ENCODE measurements around the gene CYB5A.
"Not testable (repeated sequence)": the region's sequence is repeated elsewhere in the genome, so short reads cannot be mapped to it uniquely, and the experiment has no call there.

The CYB5A gene, protein sequence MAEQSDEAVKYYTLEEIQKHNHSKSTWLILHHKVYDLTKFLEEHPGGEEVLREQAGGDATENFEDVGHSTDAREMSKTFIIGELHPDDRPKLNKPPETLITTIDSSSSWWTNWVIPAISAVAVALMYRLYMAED

DNA sequence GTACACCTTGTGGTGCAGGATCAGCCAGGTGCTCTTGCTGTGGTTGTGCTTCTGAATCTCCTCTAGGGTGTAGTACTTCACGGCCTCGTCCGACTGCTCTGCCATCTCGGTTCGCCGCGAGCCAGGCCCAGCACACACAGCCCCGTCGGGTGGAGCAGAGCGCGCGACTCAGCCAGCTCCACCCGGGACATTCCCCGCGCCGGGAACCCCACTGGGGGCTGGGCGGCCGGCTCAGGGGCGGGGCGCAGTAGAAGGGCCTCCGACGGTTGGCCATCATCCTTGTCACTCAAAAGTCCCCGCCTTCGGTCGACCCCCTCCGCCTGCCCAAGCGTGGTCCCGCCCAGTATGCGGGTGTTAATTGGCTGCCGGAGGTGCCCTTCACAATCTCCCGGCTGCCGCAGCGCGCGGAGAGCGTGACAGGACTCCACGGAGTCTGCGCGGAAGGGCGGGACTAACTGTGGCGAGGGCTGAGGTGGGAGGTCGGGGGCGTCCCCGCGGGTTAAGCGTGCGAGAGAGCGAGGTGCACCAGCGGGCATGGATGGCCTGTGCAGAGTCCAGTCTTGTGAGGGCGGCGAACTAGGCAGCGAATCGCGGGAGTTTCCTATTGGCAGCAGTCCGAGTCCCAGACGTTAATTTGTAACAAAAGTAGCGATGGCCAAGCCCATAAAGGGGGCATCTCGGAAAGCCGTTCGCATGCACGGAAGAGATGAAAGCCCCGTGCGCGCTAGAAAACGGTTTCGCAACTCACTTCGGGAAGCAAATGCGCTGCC, at the start of gene CYB5A:
Gene CYB5A, minus strand, starts transcription at position 193 of the 770 bp plus-strand sequence. Its CDS starts 88 bp downstream, at position 105.
- peaks cover 7% of the 10 kb centered on the region for H3K27me3 Mint-ChIP-seq (ENCODE audit: low read depth)

DNA sequence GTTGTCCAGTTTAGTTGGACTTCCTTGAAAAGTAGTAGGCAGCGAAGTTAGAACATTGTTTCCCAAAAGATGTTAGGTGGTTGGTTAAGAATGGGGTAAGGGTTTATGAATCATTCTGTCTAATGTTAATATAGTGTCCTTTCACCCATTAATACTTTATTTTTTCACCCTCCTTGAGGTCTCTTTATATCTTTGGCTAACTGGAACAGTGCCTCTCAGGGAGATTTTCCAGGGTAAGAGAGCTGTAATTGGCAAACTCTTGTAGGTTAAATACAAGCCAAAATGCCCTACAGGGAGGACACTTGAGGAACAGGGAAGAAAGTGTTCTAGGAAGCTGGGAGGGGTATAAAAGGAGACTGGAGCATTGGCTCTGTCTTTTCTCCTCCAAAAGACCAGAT, 46.1 kb upstream of the CYB5A start:
- Mint-ChIP-seq H3K4me3 (no peak overlapping the region), H3K27me3 (ENCODE audit: low read depth) (peaks cover 26% of the 10 kb centered on the region), H3K27ac (no peak overlapping the region), H3K4me1 (ENCODE audit: low read depth) (no peaks in the 10 kb centered on the region), H3K9me3 (no peaks in the 10 kb centered on the region), H3K36me3 (ENCODE audit: low read depth) (no peaks in the 10 kb centered on the region)

More for the DNA sequence above, at the start of gene CYB5A:
- peaks cover 5% of the 10 kb centered on the region for H3K36me3 Mint-ChIP-seq (ENCODE audit: low read depth)
- H3K4me1 Mint-ChIP-seq (ENCODE audit: low read depth) = peaks cover 8% of the 10 kb centered on the region
- H3K4me3 Mint-ChIP-seq = peak within 1 kb of the TSS; percentile 89
- H3K27ac Mint-ChIP-seq = peak within 1 kb of the TSS; percentile 74
- no peaks in the 10 kb centered on the region for H3K9me3 Mint-ChIP-seq

DNA sequence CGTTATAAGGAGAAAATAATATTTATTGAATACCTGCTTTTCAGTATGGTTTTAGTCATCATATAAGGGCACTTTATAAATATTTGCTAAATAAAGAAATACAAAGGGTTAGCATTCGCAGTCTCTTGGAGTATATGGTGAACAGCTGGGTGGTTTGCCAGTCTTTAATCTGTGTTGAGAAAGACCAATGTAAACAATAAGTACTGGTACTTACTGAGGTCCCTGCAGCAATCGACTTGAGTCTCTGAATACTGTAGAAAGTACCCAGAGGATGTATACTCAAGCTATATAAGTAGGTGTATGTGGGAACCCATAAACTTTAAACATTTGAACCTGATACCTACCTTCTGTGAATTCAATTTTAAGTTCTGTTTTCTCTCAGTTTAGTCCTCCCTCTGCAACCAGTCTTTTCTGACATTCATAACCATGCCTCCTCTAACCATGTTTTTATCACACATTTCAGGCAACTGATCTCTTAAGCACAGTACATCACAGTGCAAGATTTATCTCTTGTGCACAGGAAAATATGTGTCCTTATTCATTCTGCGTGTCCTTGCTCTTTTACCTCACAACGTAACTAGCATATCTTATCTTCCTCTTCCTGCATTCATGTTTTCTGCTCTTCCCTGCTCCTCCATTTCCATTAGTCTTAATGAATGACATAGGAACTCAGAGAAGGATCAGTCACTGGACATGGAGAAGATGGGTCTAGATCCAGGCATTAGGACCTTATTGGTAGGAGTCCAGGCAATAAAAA, 45.6 kb upstream of the CYB5A start:
- H3K4me3 Mint-ChIP-seq = no peak overlapping the region
- peaks cover 2% of the 10 kb centered on the region for H3K9me3 Mint-ChIP-seq
- H3K27me3 Mint-ChIP-seq (ENCODE audit: low read depth) = peaks cover 24% of the 10 kb centered on the region
- H3K27ac Mint-ChIP-seq = no peak overlapping the region
- H3K36me3 Mint-ChIP-seq (ENCODE audit: low read depth) = no peaks in the 10 kb centered on the region
- H3K4me1 Mint-ChIP-seq (ENCODE audit: low read depth) = no peaks in the 10 kb centered on the region

DNA sequence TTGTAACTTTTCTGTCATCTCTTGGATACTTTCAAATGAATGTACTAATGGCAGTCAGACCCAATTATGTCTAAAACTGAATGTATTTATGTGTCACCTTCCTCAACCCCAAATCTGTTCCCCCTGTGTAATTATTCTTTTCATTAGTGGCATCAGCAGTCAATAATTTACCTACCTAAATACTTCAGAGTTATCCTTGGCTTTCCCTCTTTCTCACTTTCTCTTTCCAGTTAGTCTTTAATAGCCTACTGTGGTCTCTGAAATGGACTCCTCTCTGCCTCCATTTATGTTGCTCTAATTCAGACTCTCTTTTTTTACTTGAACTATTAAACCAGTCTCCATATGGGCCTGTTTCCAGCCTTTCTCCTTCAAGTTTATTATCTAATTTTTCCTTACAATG, 44.9 kb upstream of the CYB5A start:
- Mint-ChIP-seq H3K27me3 (ENCODE audit: low read depth) (peaks cover 23% of the 10 kb centered on the region), H3K36me3 (ENCODE audit: low read depth) (no peaks in the 10 kb centered on the region), H3K9me3 (peaks cover 2% of the 10 kb centered on the region), H3K4me1 (ENCODE audit: low read depth) (no peaks in the 10 kb centered on the region), H3K4me3 (no peak overlapping the region), H3K27ac (no peak overlapping the region)

DNA sequence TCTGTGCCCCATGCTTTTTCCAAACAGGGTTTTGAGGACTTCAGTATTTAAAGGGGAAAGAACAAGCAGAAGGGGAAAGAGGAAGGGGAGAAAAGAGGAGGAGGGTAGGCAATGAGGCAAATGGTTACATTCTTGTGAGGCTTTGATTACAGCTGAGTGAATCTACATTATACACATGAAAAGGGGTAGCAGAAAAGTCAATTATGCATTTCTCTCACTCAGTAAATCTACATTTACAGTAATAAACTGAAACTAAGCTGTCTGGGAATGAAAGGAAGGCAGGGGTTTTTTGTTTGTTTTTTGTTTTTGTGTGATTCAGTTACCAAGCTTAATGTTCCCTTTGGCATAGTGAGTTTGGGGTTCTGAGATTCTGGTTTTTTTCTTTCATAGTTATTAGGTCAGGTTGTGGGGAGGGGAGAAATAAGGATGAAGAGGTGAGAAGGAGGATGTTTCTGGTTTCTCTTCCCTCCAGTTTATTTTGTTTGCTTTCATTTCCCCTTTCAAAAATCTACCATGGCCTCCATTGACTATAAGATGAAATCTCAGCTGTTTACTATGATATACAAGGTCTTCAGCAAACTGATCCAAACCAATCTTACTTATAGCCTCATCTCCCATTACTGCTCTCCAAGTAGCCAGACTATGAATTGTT, 42.6 kb upstream of the CYB5A start:
- Mint-ChIP-seq H3K27ac (no peak overlapping the region), H3K4me3 (no peak overlapping the region), H3K27me3 (ENCODE audit: low read depth) (peaks cover 30% of the 10 kb centered on the region), H3K4me1 (ENCODE audit: low read depth) (no peaks in the 10 kb centered on the region), H3K36me3 (ENCODE audit: low read depth) (no peaks in the 10 kb centered on the region), H3K9me3 (peaks cover 2% of the 10 kb centered on the region)

DNA sequence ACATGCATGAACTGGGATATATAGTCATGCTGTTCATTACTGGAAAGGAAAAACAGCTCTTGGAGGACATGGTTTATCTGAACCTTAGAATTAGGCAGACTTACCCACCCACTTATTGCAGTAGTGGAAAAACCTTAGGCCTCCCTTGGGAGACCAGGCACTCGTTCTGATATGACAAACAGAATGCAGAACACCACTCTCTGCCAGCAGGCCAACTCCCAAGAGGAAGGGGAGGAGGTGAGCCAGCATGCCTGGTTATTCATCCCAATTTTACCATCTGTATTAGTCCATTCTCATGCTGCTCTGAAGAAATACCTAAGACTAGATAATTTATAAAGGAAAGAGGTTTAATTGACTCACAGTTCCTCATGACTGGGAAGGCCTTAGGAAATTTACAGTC, 41.3 kb upstream of the CYB5A start:
- Mint-ChIP-seq H3K36me3 (ENCODE audit: low read depth) (no peaks in the 10 kb centered on the region), H3K9me3 (peaks cover 2% of the 10 kb centered on the region), H3K27me3 (ENCODE audit: low read depth) (peaks cover 26% of the 10 kb centered on the region), H3K4me3 (no peak overlapping the region), H3K27ac (no peak overlapping the region), H3K4me1 (ENCODE audit: low read depth) (no peaks in the 10 kb centered on the region)

DNA sequence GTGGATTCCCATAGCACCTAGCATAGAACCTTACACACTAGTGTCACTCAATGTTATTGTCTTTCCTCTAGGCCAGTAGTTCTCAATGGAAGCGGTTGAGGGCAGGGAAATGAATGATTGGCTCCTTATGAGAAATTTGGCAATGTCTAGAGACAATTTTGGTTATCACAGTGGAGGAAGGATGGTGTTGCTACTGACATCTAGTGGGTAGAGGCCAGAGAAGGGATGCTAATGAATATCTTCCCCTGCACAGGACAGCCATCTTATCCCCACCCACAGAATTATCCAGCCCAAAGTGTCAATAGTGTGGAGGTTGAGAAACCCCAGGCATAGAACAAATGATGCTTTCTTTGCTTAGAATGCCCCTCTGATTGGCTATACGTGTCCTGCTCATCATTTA, 39.6 kb upstream of the CYB5A start:
- peaks cover 16% of the 10 kb centered on the region for H3K27me3 Mint-ChIP-seq (ENCODE audit: low read depth)
- H3K36me3 Mint-ChIP-seq (ENCODE audit: low read depth) = no peaks in the 10 kb centered on the region
- H3K4me3 Mint-ChIP-seq = no peak overlapping the region
- no peaks in the 10 kb centered on the region for H3K4me1 Mint-ChIP-seq (ENCODE audit: low read depth)
- H3K9me3 Mint-ChIP-seq = peaks cover 2% of the 10 kb centered on the region
- H3K27ac Mint-ChIP-seq = no peak overlapping the region

DNA sequence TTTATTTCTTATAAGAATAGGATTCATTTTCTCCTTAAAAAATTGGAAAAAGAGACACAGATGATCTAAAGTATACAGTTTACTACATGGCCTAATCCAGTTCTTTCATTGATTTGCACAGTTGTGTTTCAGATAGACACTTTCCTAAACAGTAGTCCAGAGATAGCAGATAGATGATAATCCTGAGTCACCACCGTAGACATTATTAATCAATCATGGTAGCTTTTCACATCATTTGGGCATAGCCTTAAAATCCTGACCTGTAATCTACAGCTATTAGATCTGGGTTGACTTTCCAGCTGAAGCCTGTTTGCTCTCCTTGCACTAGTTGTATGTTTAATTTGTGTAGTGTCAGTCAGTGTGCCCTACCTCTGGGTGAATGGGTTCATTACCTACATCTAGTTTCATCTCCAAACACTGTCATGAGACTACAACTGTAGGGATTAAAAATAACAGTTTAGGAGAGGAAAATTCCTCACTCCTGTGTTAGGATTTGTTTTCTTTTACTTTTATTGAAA, 38.0 kb upstream of the CYB5A start:
- no peak overlapping the region for H3K4me3 Mint-ChIP-seq
- H3K27ac Mint-ChIP-seq = no peak overlapping the region
- peaks cover 2% of the 10 kb centered on the region for H3K9me3 Mint-ChIP-seq
- no peaks in the 10 kb centered on the region for H3K4me1 Mint-ChIP-seq (ENCODE audit: low read depth)
- H3K27me3 Mint-ChIP-seq (ENCODE audit: low read depth) = peaks cover 20% of the 10 kb centered on the region
- H3K36me3 Mint-ChIP-seq (ENCODE audit: low read depth) = no peaks in the 10 kb centered on the region

DNA sequence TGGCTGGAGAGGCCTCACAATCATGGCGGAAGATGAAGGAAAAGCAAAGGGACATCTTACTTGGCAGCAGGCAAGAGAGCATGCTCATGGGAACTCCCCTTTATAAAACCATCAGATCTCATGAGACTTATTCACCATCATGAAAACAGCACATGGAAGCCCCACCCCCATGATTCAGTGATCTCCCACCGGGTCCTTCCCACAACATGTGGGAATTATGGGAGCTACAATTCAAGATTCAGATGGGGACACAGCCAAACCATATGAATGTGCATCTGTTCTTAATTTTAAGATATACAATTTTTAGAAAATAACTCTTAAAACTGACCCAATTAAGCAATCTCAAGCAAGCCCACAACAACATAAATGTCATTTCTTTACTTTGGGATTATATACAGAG, 36.4 kb upstream of the CYB5A start:
- Mint-ChIP-seq H3K27me3 (ENCODE audit: low read depth) (peaks cover 21% of the 10 kb centered on the region), H3K36me3 (ENCODE audit: low read depth) (no peaks in the 10 kb centered on the region), H3K4me1 (ENCODE audit: low read depth) (no peaks in the 10 kb centered on the region), H3K4me3 (no peak overlapping the region), H3K27ac (no peak overlapping the region), H3K9me3 (peaks cover 2% of the 10 kb centered on the region)

DNA sequence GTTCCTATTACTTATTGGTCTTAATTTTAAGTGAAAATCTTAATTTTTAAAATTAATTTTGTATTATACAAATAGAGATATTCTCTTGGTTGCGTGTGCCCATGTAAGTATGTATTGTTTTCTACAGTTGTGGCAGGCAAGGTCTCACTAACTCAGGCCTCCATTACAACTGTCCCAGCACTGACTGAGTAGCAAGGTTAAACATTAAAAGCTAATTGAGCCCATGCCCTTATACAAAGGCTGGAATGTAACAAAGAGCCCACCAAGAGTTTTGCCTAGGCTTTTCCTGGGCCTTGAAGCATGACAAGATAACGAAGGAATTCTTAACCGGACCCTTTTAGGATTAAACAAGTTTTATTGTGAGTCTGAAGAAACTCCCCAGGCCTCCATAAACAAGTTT, 35.0 kb upstream of the CYB5A start:
- H3K27me3 Mint-ChIP-seq (ENCODE audit: low read depth) = peaks cover 24% of the 10 kb centered on the region
- not testable (repeated sequence) for H3K27ac Mint-ChIP-seq; H3K36me3 Mint-ChIP-seq (ENCODE audit: low read depth); H3K4me3 Mint-ChIP-seq; H3K4me1 Mint-ChIP-seq (ENCODE audit: low read depth); H3K9me3 Mint-ChIP-seq

DNA sequence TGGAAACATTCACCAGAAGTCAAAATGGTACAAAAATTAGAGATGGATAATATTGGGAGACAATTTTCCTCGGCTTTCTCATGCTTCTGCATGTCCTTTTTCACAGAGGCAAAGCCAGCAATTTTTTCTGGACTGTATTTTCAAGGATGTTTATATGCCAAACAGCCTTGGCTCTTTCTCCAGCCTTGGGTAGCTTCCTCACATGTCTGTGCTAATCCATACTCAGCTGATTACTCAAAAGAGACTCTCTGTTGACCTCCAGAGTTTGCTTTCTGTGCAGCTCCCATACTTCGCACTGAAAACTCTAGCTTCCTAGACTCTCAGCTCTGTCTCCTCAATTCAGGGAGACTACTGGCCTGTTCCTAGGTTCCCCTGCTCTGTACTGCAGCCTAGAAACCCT, 34.5 kb upstream of the CYB5A start:
- H3K27ac Mint-ChIP-seq = no peak overlapping the region
- H3K27me3 Mint-ChIP-seq (ENCODE audit: low read depth) = peaks cover 25% of the 10 kb centered on the region
- no peaks in the 10 kb centered on the region for H3K36me3 Mint-ChIP-seq (ENCODE audit: low read depth)
- H3K9me3 Mint-ChIP-seq = no peaks in the 10 kb centered on the region
- no peaks in the 10 kb centered on the region for H3K4me1 Mint-ChIP-seq (ENCODE audit: low read depth)
- H3K4me3 Mint-ChIP-seq = no peak overlapping the region

DNA sequence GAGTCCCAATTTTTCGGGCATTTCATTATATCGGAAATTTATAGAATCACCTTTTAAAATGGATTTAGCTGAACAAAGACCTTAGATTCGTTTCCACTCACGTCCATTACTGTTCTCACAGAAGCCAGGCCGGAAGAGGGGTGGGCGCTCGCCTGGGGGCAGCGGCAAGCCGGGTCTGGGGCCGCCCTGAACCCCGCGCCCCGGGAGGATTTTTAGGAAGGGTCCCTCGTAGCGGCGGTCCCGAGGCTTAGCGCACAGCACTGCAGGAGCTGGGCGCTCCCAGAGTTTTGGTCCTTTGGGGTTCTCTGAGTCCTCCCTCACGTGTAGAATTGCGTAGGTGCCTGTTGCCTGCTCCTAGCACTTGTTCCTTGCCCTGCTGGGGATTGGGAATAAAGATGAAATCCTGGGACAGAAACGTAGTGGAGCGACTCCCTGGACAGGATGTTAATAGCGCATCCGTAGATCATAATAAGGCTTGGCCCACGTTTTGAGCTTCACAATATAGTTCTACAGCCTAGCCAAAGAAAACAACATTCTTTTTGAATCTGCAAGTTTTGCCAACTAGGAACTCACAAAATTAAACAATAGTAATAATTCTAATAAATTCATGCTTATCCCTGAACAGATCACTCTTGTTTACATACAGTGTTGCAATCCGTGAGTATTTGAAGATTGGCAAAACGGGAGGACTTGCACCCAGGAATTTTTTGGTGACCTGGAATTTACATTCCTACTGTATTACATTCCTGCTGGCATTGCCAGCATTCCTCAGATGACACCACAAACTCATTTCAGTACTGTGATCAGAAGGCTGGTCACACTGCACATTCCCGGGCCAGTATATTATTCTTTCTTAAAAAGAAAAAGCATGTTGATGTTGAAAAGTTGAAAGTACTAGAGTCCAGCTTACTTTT, 24.8 kb upstream of the CYB5A start:
- peaks cover 18% of the 10 kb centered on the region for H3K27me3 Mint-ChIP-seq (ENCODE audit: low read depth)
- H3K27ac Mint-ChIP-seq = no peak overlapping the region
- H3K9me3 Mint-ChIP-seq = no peaks in the 10 kb centered on the region
- H3K36me3 Mint-ChIP-seq (ENCODE audit: low read depth) = no peaks in the 10 kb centered on the region
- no peak overlapping the region for H3K4me3 Mint-ChIP-seq
- no peaks in the 10 kb centered on the region for H3K4me1 Mint-ChIP-seq (ENCODE audit: low read depth)

DNA sequence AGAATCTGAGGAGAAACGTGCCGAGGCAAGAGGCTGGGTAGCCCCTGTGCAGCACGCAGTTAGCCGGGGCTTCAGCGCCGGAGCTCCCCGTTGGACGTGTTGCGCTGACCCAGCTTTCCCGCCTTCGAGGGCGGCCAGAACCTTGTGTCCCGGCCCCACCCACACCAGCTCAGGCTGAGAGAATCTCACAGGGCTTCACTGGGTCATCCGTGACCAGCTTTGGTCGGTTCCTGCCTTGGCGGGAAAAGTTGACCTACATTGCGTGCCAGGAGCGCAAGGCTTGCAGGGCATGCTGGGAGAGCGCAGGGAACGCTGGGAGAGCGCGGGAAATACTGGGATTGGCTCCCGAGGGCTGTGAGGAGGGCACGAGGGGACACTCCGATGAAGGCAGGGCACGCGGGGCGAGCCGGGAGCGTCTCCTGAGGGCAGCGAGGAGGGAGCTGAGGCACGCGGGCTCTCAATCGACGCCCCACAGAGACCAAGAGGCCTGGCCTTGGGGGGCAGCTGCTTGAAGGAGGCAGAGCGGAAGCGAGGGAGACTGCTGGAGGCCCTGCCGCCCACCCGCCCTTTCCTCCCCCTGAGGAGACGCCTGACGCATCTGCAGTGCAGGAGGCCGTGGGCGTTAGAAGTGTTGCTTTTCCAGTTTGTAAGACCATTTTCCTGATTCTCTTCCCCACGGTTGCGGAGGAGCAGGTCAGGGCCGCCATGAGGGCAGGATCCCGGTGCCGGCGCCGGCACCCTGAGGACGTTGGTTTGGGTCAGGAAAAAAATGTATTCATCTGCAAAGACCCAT, 23.9 kb upstream of the CYB5A start, which contains the start of gene C18orf63:
Gene C18orf63, plus strand, starts transcription at position 376 of the 793 bp plus-strand sequence. CDS start 2,027 bp downstream, outside the sequence.
- Mint-ChIP-seq H3K4me1 (ENCODE audit: low read depth) (no peaks in the 10 kb centered on the region), H3K27me3 (ENCODE audit: low read depth) (peaks cover 14% of the 10 kb centered on the region), H3K9me3 (no peaks in the 10 kb centered on the region), H3K4me3 (no peak within 1 kb of the TSS), H3K27ac (no peak within 1 kb of the TSS), H3K36me3 (ENCODE audit: low read depth) (no peaks in the 10 kb centered on the region)
